ENCODE measurements around the gene EFL1.
"Not testable (repeated sequence)": the region's sequence is repeated elsewhere in the genome, so short reads cannot be mapped to it uniquely, and the experiment has no call there.

The EFL1 gene

DNA sequence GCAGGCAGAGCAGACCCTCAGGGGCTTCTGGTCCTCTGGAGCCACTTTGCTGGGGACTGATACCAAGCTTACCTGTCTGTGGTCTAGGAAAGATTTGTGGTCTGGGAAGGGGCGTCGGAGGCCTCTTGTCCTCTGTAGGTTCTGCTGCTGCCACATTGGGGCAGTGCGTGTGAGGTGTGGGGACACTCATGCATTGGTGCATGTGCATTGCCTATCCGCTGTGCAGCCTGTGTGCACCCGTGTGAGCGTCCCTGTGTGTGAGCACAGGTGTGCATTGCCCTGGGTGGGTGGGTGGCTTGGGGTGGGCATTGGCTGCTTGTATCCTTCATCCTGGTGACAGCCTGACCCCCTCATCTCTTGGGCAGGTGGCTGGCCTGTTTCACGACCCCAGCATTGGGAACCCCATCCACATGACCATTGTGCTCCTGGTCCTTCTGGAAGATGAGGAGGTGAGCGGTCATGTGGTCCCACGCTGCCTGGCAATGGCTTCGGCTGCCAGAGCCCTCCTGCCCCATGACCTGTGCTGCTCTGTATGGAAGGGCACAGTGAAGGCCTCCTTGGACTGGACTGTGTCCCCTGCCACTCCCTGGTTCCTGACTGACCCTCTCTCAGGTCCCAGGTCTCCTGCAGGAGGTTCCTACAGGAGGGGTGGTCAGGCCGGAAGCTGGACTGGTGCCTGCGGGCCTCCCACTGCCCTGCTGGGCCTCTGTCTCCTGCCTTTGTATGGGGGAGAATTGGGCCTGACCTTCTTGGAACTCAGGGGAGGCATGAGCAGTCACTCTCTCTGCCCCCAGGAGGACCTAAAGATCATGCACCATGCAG lies 41.6 kb upstream of the EFL1 start:
- TF ChIP-seq, protein P1, sequence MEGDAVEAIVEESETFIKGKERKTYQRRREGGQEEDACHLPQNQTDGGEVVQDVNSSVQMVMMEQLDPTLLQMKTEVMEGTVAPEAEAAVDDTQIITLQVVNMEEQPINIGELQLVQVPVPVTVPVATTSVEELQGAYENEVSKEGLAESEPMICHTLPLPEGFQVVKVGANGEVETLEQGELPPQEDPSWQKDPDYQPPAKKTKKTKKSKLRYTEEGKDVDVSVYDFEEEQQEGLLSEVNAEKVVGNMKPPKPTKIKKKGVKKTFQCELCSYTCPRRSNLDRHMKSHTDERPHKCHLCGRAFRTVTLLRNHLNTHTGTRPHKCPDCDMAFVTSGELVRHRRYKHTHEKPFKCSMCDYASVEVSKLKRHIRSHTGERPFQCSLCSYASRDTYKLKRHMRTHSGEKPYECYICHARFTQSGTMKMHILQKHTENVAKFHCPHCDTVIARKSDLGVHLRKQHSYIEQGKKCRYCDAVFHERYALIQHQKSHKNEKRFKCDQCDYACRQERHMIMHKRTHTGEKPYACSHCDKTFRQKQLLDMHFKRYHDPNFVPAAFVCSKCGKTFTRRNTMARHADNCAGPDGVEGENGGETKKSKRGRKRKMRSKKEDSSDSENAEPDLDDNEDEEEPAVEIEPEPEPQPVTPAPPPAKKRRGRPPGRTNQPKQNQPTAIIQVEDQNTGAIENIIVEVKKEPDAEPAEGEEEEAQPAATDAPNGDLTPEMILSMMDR (IDR thresholded peaks at IDR 0.05): no peak
- TF ChIP-seq ZFX (IDR thresholded peaks at IDR 0.05; ENCODE audit: borderline replicate concordance): no peak
- H3K27ac ChIP-seq: no peak overlapping the region

DNA sequence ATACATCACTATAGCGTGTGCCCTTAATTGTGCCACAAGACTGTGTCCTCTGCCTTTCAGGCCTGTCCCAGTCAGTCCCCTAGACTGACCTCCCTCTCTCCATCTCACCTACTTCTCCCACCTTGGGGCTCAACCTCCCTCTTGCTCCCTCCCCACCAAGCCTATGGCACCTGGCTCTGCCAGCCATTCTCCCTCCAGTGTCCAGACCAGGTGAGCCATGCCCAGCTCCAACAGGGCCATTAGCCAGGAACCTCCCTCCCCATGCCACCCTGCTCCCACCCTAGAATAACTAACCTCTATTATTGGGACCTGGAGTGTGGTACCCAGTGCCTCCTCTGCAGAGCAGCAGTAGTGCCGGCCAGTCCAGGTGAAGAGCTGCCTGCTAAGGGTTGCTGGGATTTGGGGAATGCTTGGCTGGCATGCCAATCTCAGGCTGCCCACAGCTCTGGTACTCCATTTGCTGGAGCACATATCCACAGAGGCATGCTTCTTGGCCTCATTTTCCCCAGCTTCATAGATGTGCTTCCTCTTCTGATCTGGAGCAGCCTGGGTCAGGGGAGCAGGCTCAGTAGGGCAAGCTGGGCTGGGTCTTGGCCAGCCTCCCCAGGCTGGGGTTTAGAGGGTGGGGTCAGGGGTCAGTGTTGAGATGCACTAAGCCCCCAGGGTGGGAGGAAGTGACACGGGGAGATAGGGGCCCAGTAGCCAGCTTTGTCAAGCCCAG lies 38.9 kb upstream of the EFL1 start:
- H3K27ac ChIP-seq: no peak overlapping the region
- TF ChIP-seq ZFX (IDR thresholded peaks at IDR 0.05; ENCODE audit: borderline replicate concordance): no peak
- TF ChIP-seq, protein P1 (IDR thresholded peaks at IDR 0.05): no peak

- TF ChIP-seq ZFX (IDR thresholded peaks at IDR 0.05; ENCODE audit: borderline replicate concordance): no peak
These were observed 38.3 kb upstream of the EFL1 start for GRCh38 chr15:82300883-82301282.

GRCh38 chr15:82300326-82300725 lies 37.8 kb upstream of the EFL1 start:
- not testable (repeated sequence) for H3K27ac ChIP-seq

More at GRCh38 chr15:82300883-82301282, 38.3 kb upstream of the EFL1 start:
- no peak overlapping the region for H3K27ac ChIP-seq

GRCh38 chr15:82299511-82299914 lies 37.0 kb upstream of the EFL1 start:
- not testable (repeated sequence) for H3K27ac ChIP-seq

- no peak for TF ChIP-seq ZFX (IDR thresholded peaks at IDR 0.05; ENCODE audit: borderline replicate concordance)
- TF ChIP-seq, protein P1 (IDR thresholded peaks at IDR 0.05): no peak
- H3K27ac ChIP-seq: no peak overlapping the region
These were observed 36.0 kb upstream of the EFL1 start for GRCh38 chr15:82298520-82298919.

GRCh38 chr15:82298032-82298431 lies 35.5 kb upstream of the EFL1 start:
- no peak overlapping the region for H3K27ac ChIP-seq
- TF ChIP-seq, protein P1 (IDR thresholded peaks at IDR 0.05): no peak

DNA sequence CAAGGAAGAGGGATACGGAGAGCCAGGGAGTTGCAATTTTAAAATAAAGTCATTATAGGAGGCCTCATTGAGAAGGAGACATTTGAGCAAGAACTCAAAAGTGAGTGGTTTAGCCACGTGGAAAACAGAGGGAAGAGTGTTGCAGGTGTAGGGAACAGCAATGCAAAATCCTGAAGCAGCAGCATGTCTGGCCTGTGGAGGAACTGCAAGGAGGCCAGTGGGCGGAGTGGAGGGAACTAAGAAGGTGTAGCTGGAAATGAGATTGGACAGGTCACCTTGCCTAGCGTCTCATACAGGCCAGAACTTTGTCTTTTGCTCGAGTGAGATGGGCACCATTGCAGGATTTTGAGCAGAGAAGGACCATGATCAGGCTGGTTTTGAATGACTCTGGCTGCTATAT lies 35.0 kb upstream of the EFL1 start:
- no peak overlapping the region for H3K27ac ChIP-seq
- TF ChIP-seq, protein P1 (IDR thresholded peaks at IDR 0.05): no peak
- no peak for TF ChIP-seq ZFX (IDR thresholded peaks at IDR 0.05; ENCODE audit: borderline replicate concordance)
